Left renal cortex interstitium (tissue), 4 donors: ENCODE results near the gene KCNE1. TPM values are rescaled to one million over a fixed set of nuclear protein-coding genes. Genes with fewer than 3 reads are reported as not detected.
"Not testable (repeated sequence)": the region's sequence is repeated elsewhere in the genome, so short reads cannot be mapped to it uniquely, and the experiment has no call there.

ENCODE experiments used
- DNase-seq, 4 donors: peaks; one replicate each; pipeline ENCODE4 v3.0.0-alpha.2; 2013; ENCODE audit warnings: low read depth in 4 of 4, low spot score in 2 of 4, missing footprints in 1 of 4
- polyA plus RNA-seq, 4 donors: library from polyadenylated mRNA; unstranded; fragments of 120-200 nt; gene quantifications; one replicate each; pipeline ENCODE4 v1.2.1, GENCODE V29; 2013; ENCODE audit not compliant: insufficient read length in 4 of 4

The KCNE1 gene
- polyA plus RNA-seq, 4 donors: 0.22 to 1.3 (median 0.48) TPM

DNA sequence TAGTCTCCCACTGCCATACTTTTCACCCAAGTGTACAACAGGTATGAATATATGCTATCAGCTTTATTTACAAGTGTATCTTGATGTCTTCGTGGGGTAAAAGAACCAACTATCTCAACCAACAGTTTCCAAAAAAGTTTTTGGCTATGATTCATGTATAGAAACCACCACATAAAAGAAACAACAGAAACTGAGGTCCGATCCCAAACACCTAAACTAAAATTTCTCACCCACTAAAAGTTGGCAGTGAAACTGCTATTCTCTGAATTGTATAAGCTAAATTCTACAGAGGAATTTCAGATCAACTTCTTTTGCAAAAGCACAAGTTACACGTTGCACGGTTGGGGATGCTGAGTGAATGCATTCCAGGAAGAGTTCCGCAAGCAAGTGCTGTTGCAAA is 5.0 kb upstream of the KCNE1 start:
- no peak for DNase-seq

DNA sequence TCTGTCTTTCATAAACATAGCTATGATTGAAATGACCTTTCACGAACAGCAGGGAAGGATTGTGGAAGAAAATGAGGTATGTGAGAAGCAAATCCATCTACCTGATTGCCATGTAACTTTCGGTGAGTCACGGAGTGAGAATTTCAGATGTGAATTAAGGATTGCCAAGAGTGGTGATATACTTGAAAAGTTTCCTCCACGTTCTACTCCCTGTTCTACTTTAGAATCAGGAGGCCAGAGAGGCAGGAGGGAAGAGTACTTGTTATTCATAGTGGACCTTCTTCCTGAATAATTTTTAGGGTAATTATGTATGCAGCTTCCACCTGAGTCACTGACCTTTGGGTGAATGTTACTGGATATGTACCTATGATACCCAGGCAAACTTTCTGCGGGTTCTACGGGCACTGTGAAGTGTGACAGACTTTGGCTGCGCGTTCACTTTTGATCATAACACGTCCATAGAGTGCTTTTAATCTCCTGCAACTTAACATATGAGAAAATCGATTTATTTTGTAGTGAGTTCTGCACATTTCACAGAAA is 2.6 kb upstream of the KCNE1 start:
- DNase-seq: no peak

DNA sequence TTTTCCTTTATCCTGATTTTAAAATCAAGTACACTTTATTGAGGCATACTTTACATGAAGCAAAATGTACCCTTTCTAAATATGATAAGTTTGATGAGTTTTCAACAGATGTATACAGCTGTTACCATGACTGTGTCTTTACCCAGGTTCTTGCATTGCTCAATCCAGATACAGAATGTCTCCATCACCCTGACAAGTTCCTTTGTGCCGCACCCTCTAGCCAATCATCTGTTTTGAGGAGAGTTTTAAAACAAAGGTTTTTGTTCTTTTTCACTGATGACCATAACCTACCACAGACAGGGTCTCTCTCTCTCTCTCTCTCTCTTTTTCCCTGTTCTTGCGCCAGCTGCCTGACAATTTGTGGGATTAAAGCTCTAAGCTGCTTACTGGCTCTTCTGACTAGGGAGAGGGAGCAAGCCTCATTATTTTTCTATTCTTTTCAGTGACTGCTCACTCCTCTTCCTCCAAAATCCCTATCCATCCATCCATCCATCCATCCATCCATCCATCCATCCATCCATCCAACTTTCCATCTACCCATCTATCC is 1.2 kb upstream of the KCNE1 start:
- DNase-seq: no peak

DNA sequence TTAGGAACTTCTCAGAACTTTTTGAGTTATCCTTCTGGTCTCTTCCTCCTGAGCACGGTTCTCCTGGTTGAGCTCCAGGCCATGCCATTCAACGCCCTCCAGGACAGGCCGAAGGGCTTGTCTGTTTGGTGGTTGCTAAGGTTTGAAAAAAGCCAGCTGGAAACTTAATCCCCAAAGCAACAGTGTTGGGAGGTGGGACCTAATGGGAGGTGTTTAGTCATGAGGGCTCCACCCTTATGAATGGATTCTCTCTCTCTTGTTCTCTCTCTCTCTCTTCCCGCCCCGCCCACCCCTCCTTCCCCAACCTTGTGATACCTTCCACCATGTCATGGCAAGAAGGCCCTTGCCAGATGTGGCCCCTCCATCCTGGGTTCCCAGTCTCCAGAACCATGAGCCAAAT is 829 bp downstream of the KCNE1 start:
- no peak for DNase-seq

DNA sequence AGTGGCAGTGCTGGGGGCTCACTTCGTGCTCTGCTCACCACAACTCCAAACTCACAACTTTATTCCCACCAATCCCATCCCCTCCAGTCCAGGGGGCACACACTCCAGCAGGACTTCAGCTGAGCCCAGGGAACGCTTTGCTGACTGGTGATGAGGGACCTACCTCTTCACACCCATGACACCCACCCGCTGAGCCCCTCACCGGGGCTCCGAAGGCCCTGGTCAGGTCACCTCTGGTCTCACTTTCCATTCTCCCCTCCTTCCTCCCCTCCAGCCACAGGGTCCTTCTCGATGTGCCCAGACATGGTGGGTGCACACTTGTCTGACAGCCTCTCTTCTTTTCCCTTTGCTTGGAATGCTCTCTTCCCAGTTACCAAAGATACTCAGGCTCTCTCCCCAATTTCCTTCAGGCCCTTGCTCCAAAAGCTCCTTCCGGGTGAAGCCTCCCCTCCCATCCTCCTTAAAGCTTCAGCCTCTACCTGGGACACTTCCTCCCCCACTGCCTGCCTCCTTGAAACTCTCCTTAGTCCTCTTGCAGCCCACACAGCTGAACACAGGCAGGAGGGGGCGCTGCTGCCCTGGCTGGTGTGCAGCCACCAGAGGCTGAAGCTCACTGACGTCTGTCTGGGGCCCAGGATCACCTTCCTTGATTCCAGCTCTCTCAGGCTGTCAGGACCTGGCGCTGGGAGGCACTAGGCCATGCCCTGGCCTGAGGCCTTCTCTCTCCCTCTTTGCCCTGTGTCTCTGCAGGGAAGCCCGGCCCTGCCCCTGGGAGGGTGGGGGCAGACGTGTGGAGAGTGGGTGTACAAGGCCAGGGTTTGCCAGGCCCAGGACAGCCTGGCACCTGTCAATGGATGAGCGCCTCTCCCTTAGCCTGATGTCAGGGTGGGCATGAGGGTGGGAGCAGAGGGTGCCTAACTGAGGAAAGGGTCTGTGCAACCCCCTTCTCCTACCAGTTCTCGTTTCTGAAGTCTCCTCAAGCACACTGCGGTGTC is 1.6 kb downstream of the KCNE1 start:
- DNase-seq: no peak

DNA sequence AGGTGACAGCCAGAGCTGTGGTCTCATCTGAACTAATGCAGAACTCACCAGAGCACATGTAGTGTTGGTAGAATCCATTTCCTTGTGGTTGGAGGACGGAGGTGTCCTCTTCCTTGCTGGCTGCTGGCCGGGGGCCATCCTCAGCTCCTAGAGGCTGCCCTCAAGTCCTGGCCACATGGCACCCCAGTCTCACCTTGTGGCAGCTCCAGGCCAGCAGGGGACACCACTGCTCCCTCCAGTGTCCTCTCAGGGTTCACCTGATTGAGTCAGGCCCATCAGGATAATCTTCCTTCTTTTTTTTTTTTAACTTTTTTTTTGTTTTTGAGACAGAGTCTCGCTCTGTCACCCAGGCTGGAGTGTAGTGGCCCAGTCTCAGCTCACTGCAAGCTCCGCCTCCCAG is 2.9 kb downstream of the KCNE1 start:
- DNase-seq: no peak

DNA sequence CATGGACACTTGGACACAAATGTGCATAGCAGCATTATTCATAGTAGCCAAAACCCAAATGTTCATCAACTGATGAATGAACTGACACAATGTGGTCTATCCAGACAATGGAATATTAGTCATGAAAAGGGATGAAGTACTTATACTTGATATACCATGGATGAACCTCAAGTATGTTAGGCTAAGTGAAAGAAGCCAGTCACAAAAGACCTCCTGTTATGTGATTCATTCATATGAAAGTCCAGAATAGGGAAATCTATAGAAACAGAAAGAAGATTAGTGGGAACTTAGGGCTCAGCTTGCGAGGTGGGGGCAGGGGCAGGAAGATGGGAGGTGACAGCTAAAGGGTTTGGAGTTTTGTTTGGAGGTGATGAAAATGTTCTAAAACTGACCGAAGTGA is 7.4 kb downstream of the KCNE1 start:
- no peak for DNase-seq

DNA sequence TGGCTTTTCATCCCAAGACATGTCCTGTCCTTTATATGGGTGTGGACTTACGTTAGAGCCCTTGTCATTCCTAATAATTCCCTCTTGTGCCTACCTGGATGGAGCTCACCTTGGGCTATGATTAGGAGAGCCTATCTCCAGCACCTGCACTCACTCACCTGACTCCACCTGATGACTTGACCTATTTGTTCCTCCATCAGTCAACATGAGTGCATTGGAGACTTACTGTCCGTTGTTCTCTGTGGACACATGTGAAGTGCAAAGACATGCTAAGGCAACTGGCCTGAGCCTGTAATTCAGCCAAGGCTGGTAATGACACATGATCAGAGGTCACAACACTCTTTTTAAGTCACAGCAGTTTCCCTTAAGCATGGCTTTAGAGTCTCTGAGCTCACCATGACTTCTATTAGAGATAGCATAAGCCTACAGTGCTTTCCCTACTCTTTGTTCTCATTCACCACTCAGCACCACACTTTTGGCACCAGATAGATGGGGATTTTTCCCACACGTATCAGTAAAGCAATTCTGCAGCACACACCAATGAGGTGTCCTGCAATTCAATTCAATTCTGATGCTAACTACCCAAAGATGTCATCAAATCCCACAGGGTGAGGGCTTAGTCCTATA is 9.4 kb downstream of the KCNE1 start:
- no peak for DNase-seq

DNA sequence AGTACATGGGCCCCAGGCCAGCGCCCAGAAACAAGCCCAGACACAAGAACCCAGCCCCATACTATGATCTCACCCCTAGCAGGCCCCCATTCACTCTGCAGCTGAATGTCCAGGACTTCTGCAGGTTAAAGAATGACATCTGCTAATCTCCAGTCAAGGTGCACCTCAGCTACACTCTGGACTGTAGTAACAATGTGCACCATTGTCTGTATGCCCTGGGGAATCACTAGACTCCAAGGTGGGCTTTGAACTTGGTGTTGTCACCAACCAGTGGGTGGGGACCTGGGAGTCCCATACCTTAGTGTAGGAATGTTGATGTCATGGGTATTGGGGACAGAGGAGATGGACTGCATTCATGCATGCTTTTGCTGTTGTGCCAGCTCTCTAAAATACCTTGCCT is 10.3 kb downstream of the KCNE1 start:
- DNase-seq: no peak

DNA sequence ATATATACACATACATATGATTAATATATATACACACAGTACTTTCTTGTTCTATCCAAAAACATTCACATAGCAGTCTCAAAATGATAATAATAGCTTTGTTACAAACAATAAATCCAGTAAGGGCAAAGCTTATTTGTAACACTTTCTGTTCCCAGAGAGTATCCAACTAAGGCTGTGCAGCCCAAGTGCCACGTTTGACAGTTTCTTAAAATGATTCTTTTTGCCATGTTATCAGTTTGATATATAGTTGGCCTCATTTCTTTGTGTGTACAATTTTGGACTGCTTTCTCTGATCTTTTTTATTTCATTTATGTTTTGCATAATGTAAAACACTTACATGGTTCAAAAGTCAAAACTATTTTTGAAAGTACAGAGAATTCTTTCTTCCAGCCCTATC is 11.8 kb downstream of the KCNE1 start:
- no peak for DNase-seq

DNA sequence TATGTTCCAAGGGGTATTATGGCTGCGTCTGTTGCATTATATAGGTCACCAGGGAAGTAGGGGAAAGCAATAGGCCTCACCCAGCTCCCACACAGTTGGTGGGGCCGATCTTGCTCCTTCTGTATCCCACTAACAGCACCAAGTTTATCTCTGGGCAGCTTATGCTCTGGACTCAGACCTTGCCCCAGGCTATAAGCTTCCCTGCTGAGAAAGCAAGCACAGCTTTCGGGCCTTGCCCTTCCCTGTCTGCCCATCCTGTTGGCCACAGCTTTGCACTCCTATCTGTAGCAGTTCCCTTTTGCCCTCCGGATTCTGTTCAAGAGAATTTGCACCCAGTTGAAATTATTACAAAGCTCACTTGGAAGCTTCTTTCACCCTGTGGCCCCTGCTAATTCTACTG is 12.9 kb downstream of the KCNE1 start:
- DNase-seq: no peak

DNA sequence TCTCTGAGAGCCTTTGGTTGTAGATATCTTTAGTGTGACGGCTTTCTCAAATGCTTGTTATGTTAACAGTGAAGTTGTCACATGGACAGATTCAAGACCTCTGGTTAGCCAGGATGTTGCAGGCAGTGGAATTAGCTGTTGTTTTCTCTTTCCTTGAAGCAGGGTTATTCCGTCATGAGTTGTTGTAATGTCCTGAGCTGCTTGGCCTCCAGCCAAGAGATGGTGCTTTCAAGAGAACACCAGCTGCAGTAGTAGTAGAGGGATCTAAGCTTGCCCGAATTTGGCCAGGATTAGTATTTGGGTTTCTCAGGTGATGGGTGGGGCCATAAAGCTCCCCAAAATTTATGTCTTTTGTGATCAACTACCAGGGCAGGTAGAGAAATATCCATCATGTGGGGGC is 13.4 kb downstream of the KCNE1 start:
- DNase-seq: no peak

DNA sequence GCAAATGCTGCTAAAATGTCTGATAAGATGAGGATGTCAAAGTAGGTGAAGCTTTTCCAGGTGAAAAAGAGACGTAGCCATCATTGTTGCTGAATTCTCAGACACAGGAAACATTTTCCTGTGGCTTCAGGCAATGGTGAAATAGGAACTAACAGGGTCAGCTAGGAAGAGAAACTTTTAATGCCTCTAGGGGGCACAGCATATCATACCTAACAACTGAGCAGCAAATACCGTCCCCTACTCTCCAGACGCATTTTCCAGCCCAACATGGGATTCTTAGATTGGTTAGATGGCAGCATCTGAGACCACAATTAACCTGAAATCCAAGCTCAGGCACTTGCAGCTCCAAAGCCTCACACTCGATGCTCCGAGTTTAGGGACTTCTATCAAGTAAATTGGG is 28.2 kb downstream of the KCNE1 start:
- DNase-seq: not testable (repeated sequence)

DNA sequence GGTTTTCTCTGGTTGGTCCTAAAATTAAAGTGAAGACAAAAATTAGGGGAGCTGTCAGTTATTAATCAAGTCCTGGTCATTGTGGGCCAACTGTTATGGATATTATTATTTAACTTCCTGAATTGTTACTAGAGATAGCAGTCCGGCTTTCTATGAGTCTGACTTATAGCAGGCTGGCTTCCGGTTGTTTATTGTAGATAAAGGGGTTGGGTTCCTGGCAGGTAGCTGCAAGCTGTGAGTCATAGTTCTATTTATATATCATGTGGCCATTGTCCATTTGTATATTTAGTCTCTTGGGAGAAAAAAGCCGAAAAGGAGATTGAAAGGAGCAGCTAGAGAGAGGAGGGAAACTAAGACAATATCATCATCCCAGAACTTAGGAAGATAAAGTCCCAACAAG is 28.6 kb downstream of the KCNE1 start:
- not testable (repeated sequence) for DNase-seq

DNA sequence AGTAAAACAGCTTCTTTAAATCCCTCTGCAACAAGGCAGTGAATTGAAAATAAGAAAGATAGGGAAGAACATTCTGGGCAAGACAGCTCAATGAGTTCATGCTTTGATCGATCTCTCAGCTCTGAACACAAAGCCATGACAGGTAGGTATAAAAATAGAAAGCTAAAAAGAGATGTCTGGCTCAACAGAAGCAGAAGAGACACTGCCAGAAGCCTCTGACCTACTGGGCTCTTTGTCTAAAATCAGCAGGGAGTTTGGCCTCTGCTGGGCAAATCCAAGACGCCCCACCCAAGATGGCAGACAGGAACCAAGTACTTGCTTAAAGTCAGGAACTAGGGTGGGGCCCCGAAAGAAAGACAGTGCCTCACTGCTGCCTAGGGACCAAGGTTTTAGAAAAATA is 44.7 kb downstream of the KCNE1 start:
- not testable (repeated sequence) for DNase-seq

DNA sequence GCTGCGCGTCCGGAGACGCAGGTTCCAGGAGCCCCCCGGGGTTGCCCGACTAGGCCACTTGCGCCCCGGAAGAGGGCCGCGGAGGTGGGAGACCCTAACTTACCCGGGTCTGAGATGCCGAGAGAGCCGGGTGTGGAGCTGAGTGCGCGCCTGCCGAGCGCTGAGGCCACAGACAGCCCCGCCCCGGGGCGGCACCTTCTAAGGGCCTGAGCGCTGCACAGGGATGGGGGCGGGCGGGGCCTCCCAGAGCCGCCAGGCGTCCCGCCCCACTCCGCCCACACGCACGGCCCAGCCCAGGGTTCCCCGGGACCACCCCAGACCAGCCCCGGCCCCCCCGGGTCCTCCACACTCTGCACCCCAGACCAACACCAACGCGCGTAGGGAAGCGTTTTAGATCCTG is 52.6 kb downstream of the KCNE1 start:
- not testable (repeated sequence) for DNase-seq

DNA sequence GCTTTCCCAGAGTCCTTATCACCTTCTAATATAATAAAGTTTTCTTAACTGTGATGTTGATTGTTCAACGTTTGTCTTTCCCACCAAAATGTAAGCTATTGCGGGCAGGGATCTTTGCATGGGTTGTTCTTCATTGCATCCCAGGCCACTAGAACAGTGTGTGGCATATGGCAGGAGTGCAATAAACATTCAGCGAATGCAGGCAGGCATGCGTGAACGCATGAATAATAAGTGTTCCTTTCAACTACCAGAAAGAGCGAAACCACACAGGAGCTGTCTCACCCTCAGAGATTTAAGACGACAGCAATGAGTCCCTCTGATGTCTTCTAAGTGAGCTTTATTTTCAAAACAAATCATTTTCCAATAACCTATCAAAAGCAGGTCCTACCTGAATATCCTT is 53.7 kb downstream of the KCNE1 start:
- not testable (repeated sequence) for DNase-seq

DNA sequence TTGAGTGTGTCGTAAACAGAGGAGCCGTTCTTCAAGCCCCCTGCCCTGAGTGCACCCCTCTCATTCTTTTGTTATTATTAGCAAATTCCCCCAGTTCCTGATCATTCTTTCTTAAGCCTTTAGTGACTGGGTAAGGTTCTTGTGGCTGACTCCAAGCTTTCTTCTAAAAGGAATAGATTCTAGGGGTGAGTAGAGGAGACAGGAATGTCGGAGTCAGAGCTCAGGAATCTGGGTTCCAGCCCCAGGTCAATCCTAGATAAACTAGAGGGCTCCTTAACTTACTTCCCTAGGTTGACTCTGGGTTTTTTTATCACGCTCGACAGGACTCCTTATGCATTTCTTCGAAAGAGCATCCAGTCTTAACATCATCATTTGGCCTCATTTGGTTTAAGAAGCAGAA is 55.8 kb downstream of the KCNE1 start:
- not testable (repeated sequence) for DNase-seq

DNA sequence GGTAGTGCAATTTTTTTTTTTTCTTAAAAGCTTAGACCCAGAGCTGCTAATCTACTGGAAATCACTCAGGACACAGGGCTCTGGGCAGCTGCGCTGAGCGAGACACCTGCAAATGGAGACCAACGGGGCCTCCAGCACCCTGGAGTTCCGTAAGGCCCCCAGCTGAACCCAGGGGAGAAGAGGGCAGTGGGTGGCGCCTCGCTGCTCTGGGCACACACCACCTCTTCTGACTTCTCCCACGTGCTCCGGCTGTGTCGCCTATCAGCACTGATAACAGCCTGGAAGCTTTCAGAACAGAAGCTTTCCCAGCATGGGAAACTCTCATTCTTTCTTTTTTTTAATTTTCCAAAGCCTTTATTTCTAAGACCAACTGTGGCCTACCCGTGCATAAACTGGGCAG is 56.4 kb downstream of the KCNE1 start:
- DNase-seq: not testable (repeated sequence)

DNA sequence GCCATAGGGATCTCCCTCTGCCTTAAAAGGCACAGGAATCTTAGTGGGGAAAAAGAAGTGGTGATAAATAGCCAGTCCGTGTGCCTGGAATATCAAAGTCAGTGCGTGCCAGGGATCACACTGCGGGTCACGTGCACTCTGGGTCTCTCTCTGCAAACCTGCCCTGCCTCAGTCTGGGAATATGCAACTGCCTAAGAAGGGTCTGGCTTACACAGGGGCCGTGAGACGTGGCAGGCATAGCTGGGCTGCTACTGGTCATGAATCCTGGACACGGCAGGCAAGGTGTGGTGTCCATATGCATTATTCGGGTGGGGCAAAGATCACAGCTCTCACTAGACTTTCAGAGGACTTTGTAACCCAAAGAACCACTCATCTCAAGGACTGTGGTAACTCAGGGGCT is 65.0 kb downstream of the KCNE1 start:
- DNase-seq: not testable (repeated sequence)

DNA sequence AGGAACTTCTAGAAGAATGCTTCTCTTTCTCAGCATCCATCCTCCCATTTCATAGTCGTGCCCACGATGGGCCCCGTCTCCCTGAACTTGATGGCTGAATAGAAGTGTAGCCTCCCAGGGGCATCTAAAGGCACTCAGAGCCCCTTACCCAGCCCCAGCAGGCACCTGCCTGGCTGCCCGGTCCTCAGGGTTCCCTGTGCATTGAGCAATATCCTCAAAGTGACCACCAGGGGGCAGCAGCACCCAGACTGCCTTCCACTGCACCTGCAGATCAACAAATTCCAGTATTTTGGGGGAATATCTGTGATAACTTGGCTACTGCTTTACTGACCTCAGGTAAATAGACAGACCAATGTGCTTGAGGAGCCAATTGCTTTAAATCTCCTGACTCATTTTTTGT is 68.5 kb downstream of the KCNE1 start:
- DNase-seq: not testable (repeated sequence)
